GM21786 (cell line): ENCODE measurements around the gene TANC1.

Experiments used
- ATAC-seq: cut with Tn5 transposase; IDR thresholded peaks from one replicate; pipeline ENCODE4 v1.9.1; 2021; ENCODE audit not compliant: unreplicated experiment

Gene TANC1

GRCh38 chr2:159211447-159212396, 243.3 kb downstream of the TANC1 start:
- ATAC-seq, result no peak

GRCh38 chr2:159213296-159213695, 244.9 kb downstream of the TANC1 start:
- no peak for ATAC-seq

GRCh38 chr2:159214325-159214865, 246.0 kb downstream of the TANC1 start:
- ATAC-seq, result no peak

DNA sequence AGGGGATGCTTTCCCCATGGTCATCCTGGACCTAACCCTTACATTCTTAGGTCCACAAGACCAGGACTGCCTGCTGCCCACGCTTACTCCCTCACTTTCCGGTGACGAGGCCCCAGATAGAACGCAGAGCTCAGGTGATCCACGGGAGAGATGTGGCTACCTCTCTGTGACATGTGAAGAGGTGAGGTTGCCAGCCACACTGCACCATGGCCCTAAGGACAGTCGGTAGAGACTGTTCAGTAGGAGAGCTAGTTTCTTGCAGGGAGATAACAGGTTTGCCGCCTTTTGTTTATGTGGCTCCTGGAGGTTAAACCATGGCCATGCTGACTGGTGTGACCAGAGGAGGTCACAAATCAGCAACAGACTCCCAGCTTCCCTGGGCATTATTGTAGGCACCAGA, 246.7 kb downstream of the TANC1 start:
- no peak for ATAC-seq

DNA sequence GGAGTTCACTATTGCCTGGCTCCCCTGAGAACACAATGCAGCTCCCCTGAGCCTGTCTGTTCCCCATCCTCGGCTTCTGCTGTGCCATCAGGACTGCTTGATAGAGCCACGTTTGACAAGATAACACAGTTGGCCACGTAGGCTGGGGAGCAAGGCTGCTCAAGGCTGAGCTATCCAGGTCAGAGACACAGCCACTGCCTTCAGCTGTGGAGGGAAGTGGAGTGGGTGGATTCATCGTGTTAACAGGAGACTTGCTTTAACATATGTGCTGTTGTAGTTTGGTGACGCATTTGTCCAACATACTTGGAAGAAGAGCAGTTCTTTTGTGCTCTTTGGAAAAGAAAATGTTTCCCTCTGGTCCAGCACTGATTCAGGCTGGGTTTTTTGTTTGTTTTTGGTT, 249.2 kb downstream of the TANC1 start:
- no peak for ATAC-seq

GRCh38 chr2:159218389-159218788, 249.9 kb downstream of the TANC1 start:
- ATAC-seq, result no peak

- no peak for ATAC-seq
Measured at GRCh38 chr2:159219394-159219998, 251.1 kb downstream of the TANC1 start.

DNA sequence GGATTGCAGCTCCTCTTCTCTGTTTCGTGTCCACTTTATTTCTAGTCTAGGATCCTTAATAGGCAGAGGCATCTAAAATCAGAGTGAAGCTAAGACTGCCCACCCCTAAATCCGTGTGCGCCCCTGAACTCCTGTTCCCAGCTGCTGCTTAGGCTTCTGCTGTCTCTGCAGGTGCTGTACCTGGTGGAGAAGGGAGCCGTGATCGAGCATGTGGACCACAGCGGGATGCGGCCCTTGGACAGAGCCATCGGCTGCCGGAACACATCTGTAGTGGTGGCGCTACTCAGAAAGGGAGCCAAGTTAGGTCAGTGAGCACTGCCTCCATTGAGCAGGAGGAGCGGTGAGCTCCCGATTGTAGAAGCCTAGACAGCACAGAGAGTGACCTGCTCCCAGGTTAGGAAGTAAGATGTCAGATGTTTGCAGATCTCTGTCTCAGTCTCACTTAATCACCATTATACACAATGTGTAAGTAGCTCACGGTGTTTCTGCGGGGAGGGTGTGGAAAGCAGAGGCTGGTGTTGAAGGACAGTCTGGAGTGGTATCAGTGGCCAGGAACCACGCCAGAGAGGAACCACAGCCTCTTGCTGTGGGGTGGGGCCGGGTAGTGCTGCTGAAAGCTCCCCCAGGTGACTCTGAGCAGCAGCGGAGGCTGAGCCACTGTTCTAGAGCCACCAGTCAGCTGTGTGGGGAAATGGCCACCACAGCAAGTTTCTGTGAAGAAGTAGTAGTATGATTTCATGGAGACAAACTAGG, 255.8 kb downstream of the TANC1 start:
- ATAC-seq, result no peak

DNA sequence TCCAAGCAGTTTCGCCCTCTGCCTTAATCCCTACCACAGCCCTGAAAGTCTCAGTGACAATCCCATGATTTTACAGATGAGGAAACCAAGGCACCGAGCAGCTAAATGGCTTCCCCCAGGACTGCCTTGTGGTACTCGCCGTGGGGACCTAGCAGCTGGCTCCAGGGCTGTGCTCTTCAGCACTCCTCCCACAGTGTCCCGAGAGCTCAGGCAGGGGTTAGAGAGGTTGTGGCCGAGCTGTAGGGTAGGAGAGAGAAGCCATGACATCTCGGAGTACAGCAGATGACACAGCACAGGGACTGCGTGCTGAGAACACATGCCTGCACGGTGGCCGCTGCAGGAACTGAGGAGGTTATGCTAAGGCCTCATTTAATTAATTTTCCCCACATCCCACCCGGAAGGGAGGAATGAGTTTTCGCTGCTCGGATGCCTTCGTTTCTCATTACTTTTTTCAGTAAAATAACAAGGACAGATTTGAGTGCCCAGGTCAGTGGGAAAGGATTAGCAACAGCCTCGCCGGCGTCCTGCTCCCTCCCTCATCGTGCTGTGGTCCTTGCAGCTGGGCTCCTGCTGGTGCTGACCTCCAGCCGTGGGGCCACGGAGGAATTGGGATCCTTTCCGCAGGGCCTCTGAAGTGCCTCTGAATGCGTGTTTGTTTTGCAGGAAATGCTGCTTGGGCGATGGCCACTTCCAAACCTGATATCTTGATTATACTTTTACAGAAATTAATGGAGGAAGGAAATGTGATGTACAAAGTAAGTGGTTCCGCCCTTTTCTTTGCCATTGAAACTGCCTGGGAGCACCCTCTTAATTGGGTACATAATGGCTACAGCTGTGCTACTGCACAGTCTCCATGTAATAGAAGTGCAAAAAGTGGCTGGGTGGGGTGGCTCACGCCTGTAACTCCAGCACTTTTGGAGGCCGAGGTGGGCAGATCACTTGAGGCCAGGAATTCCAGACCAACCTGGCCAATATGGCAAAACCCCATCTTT, 256.9 kb downstream of the TANC1 start:
- no peak for ATAC-seq

DNA sequence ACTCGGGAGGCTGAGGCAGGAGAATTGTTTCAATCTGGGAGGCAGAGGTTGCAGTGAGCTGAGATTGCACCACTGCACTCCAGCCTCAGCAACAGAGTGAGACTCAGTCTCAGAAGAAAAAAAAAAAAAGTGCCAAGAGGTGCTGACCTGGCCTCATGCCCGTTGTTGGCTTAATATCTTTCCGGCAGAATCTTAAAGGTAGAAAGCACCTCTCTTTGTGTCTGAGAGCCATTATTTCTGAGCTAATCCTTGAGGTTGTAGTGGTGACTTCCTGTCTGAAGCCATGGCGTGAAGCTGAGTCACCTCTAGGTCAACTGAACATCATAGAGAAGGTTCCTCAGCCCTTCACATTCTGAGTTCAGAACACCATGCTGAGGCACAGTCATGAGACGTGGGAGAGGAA, 257.6 kb downstream of the TANC1 start:
- ATAC-seq, result peak; percentile 70

DNA sequence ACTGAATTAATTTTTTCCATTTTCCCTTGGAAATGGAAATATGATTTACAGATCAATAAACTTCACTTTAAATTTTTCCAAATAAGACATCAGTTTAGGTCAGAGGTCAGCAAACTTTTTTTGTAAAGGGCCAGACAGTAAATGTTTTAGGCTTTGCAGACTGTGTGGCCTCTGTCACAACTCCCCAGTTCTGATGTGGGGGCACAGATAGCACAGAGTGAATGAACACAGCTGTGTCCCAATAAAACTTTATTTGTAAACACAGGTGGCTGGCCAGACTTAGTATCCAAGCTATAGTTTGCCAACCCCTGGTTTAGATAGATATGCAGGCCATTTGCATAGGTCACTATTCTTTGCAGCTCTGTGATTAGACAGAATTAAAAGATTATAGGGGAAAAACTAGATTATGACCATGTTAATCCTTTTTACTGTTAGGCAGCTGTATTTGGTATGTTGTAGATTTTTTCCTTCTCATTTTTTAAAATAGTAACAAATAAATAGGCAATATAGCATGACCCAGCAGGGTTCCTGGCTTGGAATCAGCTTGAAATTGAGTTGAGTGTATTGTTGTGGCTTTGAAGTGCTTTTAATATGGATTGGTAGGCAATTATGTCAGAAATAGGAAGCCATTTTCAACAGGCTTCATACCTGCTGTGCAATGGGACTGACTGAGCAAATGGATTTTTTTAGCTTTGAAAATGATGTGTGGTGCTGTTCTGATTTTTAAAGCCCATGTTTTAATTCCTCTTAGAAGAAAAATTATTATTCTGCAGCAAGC, 258.4 kb downstream of the TANC1 start:
- ATAC-seq, result no peak

- no peak for ATAC-seq
Measured at GRCh38 chr2:159227467-159227866, 259.0 kb downstream of the TANC1 start.

GRCh38 chr2:159228081-159228581, 259.7 kb downstream of the TANC1 start:
- ATAC-seq, result no peak

GRCh38 chr2:159229476-159230144, 261.2 kb downstream of the TANC1 start:
- no peak for ATAC-seq

DNA sequence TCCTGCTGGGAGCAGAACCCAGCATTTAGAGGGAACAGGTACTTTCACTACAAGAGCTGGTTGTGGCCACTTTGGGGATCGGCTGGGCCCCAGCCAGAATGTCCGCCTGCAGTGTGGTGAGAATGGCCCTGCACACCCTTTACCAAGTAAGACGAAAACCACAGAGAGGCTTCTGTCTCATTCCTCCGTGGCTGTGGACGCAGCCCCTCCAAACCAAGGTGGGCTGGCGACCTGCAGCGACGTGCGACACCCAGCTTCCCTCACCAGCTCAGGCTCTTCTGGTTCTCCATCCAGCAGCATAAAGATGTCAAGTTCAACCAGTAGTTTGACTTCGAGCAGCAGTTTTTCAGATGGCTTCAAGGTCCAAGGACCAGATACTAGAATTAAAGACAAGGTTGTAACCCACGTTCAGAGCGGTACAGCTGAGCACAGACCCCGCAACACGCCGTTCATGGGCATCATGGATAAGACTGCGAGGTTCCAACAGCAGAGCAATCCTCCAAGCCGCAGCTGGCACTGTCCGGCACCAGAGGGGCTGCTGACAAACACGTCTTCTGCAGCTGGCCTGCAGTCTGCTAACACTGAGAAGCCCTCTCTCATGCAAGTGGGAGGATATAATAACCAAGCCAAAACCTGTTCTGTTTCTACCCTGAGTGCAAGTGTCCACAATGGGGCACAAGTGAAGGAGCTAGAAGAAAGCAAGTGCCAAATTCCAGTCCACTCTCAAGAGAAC, 261.9 kb downstream of the TANC1 start:
- ATAC-seq, result no peak

- ATAC-seq, result no peak
Measured at GRCh38 chr2:159232456-159233170, 264.2 kb downstream of the TANC1 start.

DNA sequence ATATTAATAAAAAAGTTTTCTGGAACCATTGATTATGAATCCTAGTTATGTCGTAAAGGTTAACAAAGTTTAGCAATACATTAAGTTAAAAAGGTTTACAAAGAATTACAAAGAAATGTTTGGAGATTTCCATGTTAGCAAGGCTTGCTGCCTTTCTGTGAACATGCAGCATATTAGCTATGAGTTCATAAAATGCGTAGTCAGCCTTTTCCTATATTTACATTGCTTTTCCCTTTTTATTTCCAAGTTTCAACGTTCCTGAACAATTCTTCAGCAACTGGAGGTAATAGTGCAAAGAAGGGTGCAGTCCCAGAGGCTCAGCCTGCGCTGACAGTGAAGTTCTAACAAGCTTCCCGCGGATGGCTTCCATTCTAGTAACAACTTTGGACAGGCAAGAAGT, 266.4 kb downstream of the TANC1 start:
- no peak for ATAC-seq
